MM.1S (cell line): Measurements from ENCODE around the gene DIP2B.

Experiments
- EZH2 ChIP-seq: fragments of 300-600 bp; sonication (generic); optimal IDR thresholded peaks from 2 replicates; pipeline ENCODE3; 2017; ENCODE audit warnings: low read depth, mild to moderate bottlenecking, antibody characterized with exemption, low read length, mixed read lengths
- EZH2phosphoT487 ChIP-seq: fragments of 300-600 bp; sonication (generic); IDR thresholded peaks from 2 replicates; pipeline ENCODE4 v1.6.1; 2018; ENCODE audit warnings: antibody characterized with exemption, low read length
- TF ChIP-seq, protein P1 (sequence below): fragments of 300-600 bp; sonication (generic); IDR thresholded peaks from 2 replicates; pipeline ENCODE4 v1.5.1; 2016; ENCODE audit warnings: antibody characterized with exemption, low read length, mixed read lengths

DNA sequence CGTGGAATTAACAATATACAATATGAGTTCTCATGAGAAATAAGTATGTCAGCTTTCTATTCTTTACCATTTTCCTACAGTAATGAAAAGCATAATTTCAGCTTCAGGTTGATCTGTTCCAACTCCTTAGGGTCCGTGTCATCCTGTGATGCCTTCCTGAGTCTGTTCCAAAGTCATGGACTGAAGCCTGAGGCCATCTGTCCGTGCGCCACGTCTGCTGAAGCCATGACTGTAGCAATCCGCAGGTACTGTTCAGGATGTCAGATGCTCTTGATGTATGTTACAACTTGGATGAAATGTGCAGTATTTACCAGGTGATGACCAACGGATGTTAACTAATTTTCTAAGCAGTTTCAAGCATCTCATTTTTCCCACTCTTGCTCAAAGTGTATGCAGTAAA is 192.1 kb downstream of the DIP2B start:
- TF ChIP-seq, protein P1, sequence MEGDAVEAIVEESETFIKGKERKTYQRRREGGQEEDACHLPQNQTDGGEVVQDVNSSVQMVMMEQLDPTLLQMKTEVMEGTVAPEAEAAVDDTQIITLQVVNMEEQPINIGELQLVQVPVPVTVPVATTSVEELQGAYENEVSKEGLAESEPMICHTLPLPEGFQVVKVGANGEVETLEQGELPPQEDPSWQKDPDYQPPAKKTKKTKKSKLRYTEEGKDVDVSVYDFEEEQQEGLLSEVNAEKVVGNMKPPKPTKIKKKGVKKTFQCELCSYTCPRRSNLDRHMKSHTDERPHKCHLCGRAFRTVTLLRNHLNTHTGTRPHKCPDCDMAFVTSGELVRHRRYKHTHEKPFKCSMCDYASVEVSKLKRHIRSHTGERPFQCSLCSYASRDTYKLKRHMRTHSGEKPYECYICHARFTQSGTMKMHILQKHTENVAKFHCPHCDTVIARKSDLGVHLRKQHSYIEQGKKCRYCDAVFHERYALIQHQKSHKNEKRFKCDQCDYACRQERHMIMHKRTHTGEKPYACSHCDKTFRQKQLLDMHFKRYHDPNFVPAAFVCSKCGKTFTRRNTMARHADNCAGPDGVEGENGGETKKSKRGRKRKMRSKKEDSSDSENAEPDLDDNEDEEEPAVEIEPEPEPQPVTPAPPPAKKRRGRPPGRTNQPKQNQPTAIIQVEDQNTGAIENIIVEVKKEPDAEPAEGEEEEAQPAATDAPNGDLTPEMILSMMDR, result no peak
- TF ChIP-seq EZH2 (no peak), EZH2phosphoT487 (no peak)
